Right atrium auricular region (tissue), 2 donors: ENCODE measurements around the gene GYPC. TPM values are rescaled to one million over a fixed set of nuclear protein-coding genes. Genes with fewer than 3 reads are reported as not detected.
A peak's percentile ranks its signal among the peaks of the same experiment; 100 is the strongest.

ENCODE experiments used
- DNase-seq: peaks from one replicate; pipeline ENCODE4 v3.0.0-alpha.2; 2019; ENCODE audit warnings: low spot score
- H3K27ac ChIP-seq, 2 donors: fragments of 200-600 bp; sonication (generic); 1 replicate in 1 of 2; 2 replicates in 1 of 2; pipeline ENCODE4 v1.5.1; 2016 to 2019
- H3K27me3 ChIP-seq, 2 donors: fragments of 200-600 bp; sonication (generic); one replicate each; pipeline versions ENCODE4 v1.5.1 to v1.6.0; 2017 to 2019
- H3K36me3 ChIP-seq: fragments of 200-600 bp; sonication (generic); one replicate; pipeline ENCODE4 v1.5.1; 2016
- H3K4me1 ChIP-seq, 2 donors: fragments of 200-600 bp; sonication (generic); one replicate each; pipeline versions ENCODE4 v1.5.1 to v1.6.0; 2017 to 2019
- H3K4me3 ChIP-seq, 2 donors: fragments of 200-600 bp; sonication (generic); 1 replicate in 1 of 2; 2 replicates in 1 of 2; pipeline ENCODE4 v1.5.1; 2017 to 2019; ENCODE audit warnings: mild to moderate bottlenecking in 1 of 2, moderate library complexity in 1 of 2
- H3K9me3 ChIP-seq, 2 donors: fragments of 200-600 bp; sonication (generic); one replicate each; pipeline ENCODE4 v1.5.1; 2019
- total RNA-seq, 2 donors: library from RNA; depleted of rRNA; stranded (reverse); fragments of >200 nt; gene quantifications; one replicate each; pipeline ENCODE4 v1.1.0, GENCODE V29; 2016
- TF ChIP-seq, protein P1 (sequence below), 2 donors: fragments of 200-600 bp; sonication (generic); IDR thresholded peaks; one replicate each; pipeline ENCODE4 v1.5.1; 2019; ENCODE audit warnings: antibody characterized with exemption in 2 of 2

GYPC gene
- total RNA-seq, 2 donors from 2014 or later, result 53.8 to 74.9 TPM

DNA sequence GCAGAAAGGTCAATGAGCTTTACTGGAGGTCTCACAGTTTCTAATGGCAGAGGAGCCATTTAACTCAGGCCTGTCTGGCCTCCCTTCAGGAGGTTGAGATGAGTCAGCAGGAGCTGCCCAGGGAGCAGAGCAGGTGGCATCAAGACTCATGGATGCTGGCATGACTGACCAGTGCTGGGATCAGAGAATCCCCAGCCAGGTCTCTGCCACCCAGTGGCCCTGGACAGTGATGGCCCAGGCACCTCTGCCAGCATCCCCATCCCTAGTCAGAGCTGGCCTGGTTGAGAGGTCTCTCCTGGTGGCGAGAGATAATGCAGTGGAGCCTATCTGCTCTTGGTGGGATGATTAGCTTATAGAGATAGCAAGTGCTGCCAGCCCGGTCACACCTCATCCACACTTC, 43.1 kb downstream of the GYPC start:
- no peak for DNase-seq
- Histone ChIP-seq H3K9me3 (peaks cover 0 to 9% of the 10 kb centered on the region in 2 donors), H3K27me3 (no peaks in the 10 kb centered on the region), H3K36me3 (no peaks in the 10 kb centered on the region), H3K4me3 (no peak overlapping the region), H3K27ac (no peak overlapping the region), H3K4me1 (peaks cover 0 to 10% of the 10 kb centered on the region in 2 donors)
- TF ChIP-seq, protein P1, sequence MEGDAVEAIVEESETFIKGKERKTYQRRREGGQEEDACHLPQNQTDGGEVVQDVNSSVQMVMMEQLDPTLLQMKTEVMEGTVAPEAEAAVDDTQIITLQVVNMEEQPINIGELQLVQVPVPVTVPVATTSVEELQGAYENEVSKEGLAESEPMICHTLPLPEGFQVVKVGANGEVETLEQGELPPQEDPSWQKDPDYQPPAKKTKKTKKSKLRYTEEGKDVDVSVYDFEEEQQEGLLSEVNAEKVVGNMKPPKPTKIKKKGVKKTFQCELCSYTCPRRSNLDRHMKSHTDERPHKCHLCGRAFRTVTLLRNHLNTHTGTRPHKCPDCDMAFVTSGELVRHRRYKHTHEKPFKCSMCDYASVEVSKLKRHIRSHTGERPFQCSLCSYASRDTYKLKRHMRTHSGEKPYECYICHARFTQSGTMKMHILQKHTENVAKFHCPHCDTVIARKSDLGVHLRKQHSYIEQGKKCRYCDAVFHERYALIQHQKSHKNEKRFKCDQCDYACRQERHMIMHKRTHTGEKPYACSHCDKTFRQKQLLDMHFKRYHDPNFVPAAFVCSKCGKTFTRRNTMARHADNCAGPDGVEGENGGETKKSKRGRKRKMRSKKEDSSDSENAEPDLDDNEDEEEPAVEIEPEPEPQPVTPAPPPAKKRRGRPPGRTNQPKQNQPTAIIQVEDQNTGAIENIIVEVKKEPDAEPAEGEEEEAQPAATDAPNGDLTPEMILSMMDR (IDR thresholded peaks at IDR 0.05), result no peak

DNA sequence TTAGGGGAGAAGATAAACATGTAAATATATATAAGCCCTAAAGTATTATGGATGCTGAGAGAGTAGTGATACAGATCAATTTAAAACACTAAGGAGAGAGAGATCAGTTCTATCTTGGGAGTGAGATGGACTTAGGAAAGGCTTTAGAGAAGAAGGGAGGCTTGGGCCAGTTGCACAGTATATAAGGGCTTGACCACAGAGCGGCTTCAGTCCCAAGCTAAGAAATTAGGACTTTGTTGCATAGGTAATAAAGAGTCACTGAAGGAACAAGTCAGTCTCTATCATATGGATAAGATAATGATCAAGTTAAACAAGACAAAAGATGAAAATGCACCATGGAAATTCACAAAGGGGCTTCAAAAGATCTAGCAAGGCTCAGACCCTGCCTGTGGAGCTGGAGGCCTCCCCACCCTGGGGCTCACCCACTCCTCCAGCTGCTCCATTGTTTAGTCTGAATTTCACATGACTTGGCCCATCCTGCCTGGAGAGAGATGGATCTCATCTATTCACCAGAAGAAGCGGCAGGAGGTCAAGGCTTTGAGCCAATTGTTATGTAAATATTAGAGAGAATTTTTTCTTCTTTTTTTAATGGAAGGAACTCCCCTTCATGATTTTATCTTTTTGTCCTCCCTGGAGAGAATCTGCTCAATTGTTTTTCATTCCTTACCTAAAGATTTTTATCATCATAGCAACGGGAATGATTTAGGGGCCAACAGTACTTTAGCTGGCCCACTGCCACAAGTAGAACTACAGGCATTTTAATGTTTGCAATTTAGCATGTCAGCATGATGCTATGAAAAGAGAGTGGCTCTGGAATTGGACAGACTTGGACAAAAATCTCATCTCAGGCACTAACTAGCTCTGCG, 44.0 kb downstream of the GYPC start:
- peaks cover 0 to 9% of the 10 kb centered on the region in 2 donors for H3K9me3 ChIP-seq
- no peak for DNase-seq
- no peaks in the 10 kb centered on the region for H3K36me3 ChIP-seq
- H3K4me3 ChIP-seq, result no peak overlapping the region
- peak overlapping the region; percentile 33 to 46 for H3K27ac ChIP-seq
- peaks cover 0 to 20% of the 10 kb centered on the region in 2 donors for H3K4me1 ChIP-seq
- no peaks in the 10 kb centered on the region for H3K27me3 ChIP-seq
- TF ChIP-seq, protein P1 (IDR thresholded peaks at IDR 0.05), result no peak

- Histone ChIP-seq H3K27me3 (no peaks in the 10 kb centered on the region), H3K4me1 (peaks cover 0 to 20% of the 10 kb centered on the region in 2 donors), H3K36me3 (no peaks in the 10 kb centered on the region), H3K9me3 (peaks cover 0 to 9% of the 10 kb centered on the region in 2 donors), H3K27ac (peak overlapping the region; percentile 33 to 46), H3K4me3 (no peak overlapping the region)
- DNase-seq, result no peak
- TF ChIP-seq, protein P1 (IDR thresholded peaks at IDR 0.05), result no peak
Measured at GRCh38 chr2:126700677-126701076, 44.7 kb downstream of the GYPC start.

DNA sequence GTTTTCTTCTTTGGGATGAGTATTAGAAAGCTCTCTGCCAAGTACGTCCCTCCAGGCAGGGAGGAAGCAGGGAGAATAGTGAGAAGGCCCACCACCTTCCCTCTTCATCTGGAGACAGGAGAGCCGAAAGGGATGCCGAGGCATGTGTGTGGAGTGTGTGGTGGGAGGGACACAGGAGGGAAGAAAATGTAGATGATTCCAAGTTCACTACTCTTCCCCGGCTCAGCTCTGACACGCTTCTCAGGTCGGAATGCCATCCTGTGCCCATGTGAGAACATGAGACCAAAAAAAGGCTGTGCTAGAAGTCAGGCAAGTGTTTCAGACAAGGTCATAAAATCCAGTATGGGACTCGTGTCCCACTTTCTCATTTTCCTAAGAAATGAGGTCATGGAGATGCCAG, 47.4 kb downstream of the GYPC start:
- peak; percentile 26 for DNase-seq
- Histone ChIP-seq H3K9me3 (peaks cover 0 to 9% of the 10 kb centered on the region in 2 donors), H3K4me3 (no peak overlapping the region), H3K4me1 (peaks cover 0 to 16% of the 10 kb centered on the region in 2 donors), H3K36me3 (no peaks in the 10 kb centered on the region), H3K27ac (no peak overlapping the region), H3K27me3 (no peaks in the 10 kb centered on the region)
- TF ChIP-seq, protein P1 (IDR thresholded peaks at IDR 0.05), result no peak

GRCh38 chr2:126704434-126705160, 48.6 kb downstream of the GYPC start:
- Histone ChIP-seq H3K27me3 (no peaks in the 10 kb centered on the region), H3K27ac (peak overlapping the region in 1 of 2 donors; percentile 42), H3K9me3 (peaks cover 0 to 9% of the 10 kb centered on the region in 2 donors), H3K36me3 (no peaks in the 10 kb centered on the region), H3K4me3 (no peak overlapping the region), H3K4me1 (peaks cover 0 to 16% of the 10 kb centered on the region in 2 donors)
- TF ChIP-seq, protein P1 (IDR thresholded peaks at IDR 0.05), result no peak
- no peak for DNase-seq
